GM04504 (cell line): ENCODE results near the gene PKNOX2.

ENCODE experiments used
- DNase-seq: peaks from one replicate; pipeline ENCODE4 v3.0.0-alpha.2; 2012; ENCODE audit warnings: low read depth

Gene PKNOX2

DNA sequence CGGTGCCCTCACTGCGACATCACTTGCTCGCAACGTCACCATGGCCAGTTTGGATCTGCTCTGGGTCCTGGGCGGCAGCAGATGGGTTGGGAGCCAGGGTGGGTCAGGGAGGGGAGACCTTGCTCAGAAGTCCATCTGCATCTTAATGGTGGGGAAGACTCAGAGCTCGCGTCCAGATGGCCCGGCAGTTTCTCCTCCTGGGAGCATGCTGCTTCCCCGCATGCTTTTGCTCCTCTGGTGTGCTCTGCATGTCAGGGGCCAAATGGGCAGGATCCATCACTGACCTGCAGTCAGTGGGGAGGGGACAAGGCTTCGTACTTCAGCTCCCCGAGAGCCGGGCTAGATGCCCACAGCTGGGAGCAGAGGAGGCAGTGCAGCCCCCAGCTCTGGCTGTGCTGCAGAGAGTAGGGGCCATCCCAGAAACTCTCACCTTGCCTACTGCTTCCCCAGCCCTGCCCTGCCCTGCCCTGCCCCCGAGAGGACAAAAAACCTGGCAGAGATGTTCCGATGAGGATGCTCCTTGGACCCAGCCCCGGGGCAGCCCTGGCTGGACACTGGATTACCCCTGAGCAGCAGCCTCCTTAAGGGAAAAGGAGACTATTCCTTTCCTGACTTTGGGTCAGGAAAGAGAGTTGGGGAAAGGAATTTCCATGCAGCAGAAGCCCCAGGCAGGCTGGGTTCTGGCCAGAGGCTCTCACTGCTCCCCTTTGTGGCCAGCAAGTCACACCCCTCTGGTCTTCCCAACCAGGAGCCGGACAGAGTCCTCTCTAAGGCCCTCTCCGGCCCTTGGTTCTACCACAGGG, 149.9 kb downstream of the PKNOX2 start:
- DNase-seq, result no peak

DNA sequence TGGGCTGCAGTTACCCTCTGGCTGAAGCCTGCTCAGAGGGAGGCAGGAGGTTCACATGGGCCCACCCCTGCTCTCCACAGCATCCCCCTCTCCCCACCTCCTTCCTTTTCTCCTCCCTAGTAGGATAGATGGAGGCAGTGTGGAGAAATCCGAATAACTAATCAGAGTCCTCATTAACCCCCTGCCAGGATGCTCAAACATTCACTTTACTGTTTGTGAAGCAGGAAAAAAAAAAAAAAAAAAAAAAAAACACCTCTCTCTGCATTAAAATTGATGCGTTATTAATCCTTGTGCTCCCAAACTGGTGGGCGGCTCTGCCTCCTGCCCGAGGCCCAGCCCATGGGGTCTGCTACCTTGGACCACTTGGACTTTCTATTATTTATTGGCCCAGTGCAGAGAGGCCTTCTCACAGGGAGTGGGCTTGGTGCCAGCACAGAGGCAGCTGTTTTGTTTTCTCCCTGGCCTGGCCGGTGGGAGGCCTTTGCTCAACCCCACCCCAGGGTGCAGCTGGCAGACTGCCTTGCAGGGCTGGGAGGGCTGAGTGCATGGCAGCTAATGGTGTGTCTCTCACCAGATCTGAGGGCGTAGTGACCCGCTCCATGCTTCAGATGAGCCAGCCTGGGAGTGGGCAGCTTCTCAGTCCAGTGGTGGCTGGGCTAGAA, 150.7 kb downstream of the PKNOX2 start:
- no peak for DNase-seq

DNA sequence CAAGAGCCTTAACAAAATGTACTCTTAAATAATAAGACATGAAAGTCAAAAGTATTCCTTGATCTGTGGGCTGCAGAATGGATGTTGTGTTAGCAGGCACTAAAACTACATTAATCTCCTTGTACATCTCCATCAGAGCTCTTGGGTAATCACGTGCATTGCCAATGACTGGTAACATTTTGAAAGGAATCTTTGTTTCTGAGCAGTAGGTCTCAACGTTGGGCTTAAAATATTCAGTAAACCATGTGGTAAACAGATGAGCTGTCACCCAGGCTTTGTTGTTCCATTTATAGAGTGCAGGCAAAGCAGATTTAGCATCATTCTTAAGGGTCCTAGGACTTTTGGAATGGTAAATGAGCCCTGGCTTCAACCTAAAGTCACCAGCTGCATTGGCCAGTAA, 152.9 kb downstream of the PKNOX2 start:
- no peak for DNase-seq

DNA sequence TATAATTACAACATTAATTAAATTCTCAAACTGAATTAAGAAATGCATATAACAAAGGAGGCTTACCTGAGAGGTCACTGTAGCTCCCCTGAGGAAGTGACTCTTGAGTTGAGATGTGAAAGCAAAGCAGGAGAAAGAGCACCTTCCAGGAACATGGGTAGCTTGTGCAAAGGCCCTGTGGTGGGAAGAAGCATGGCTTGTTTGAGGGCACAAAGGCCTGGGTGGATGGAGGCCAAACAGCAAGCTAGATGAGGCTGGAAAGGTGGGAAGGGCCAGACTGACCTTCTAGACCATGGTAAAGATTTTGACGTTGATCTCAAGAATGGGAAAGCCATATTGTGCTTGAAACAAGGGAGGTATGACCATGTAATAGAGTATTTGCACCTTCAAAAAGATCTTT, 155.1 kb downstream of the PKNOX2 start:
- DNase-seq, result no peak

DNA sequence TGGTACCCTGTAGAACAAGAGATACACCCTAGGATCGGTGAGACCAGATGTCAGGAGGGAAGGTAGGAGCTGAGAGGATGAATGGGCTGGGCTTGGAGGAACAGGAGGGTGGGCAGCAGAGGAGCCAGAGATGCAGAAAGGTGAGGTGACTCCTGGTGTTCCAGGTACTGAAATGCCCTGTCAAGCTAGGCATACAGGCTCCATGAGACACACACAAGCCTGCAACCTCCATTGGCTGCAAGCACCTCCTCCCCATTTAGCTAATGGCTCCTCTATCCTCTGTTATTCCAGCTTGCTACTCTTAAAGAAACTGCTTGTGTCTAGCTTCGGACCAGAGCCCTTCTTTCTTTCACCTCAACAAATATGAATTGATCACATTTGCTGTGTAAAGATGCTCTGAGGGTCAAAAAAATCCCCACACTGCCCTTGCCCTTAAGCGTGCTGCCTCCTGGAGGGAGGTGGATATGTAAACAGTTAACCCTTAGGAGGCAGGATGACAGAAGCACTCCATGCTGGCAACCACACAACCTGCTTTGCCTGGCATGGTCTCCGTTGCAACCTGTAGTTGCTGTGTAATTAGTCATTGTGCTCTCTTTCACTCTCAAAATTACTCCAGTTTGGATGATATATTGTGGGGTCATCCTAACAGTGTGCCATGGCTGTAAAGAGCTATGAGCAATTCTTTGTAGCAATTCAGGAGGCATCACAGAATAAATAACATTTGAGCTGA, 156.0 kb downstream of the PKNOX2 start:
- no peak for DNase-seq

DNA sequence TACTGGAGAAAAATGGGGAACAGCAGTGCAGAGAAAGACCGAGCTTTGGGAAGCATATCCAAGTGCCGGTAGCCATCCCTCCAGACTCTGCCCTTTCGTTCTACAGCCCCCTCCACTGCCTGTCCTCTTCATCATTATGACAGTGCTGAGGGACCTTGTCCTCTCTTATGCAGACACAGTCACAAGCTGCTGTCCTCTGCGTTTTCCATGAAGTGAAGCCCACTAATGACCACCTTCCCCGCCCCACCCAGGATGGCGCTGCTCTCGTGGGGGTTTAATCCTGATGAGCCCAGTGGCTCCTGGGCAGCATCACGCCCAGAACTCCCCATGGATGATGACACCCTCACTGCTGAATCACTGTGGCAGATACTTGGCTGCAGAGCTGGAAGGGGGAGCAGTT, 157.7 kb downstream of the PKNOX2 start:
- no peak for DNase-seq

DNA sequence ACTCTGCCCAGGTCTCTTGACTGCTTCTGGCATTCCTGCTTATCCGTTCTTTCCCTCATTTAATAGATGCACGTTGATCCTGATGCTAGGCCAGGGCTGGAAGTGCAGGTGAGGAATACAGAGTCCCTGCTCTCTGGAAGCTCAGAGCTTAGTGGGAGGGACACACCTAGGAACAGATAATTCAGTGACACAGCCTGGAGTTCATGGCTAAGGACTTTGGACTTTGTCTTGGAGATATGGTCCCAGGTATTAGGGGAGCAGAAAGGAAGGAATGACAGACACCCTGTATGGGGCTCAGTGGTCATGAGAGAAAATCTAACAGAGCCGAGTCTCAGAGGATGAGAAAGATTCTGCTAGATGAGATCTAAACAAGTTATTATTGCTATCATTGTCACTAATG, 160.6 kb downstream of the PKNOX2 start:
- no peak for DNase-seq

DNA sequence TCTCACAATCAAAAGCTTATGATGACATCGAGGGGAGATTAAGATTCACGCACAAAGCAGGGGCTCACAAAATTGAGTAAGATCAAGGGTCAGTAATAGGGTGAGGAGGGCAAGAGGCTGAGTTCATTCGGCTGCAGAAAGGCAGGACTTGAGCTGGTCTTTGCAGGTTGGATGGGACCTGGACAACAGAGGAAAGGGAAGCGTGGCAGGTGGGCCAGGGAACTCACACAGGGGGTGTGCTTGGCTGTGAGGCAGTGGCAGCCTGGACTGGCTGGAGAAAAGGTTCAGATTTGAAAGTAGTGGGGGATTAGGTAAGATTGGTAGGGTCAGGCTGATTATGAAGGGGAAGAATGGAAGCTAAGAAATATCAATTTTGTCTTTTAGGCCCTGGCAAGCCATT, 161.6 kb downstream of the PKNOX2 start:
- no peak for DNase-seq

DNA sequence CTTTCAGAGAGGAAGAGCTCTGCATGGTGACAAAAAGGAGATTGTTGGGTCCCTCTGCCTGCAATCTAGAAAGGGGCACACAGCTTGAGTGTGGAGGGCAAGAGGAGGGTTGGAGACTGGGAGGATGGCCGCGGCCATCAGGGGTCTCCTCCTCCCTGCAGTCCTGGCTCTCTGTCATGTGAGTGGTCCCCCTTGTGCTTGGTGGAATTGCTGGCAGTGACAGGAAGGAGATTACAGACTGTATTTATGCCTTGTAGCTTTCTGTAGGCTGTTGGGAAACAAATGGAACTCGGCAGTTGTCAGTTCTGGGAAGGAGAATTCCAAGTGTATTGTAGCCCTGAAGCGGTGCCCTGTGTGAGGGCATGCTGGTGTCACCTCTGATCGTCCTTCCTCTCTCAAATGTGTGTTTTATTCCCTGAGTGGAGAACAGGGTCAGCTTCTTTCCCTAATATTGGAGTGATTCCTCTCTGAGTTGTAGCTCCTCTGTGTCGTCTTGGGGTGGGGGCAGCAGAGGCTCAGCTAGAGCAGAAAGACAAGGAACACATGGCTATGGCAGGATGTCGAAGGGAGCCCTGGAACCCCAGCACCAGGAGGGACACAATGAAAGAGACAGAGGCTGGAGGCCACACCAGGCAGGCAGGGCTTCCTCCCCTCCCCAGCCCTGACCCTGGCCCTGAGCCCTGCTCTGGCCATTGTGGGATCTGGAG, 163.1 kb downstream of the PKNOX2 start:
- no peak for DNase-seq

DNA sequence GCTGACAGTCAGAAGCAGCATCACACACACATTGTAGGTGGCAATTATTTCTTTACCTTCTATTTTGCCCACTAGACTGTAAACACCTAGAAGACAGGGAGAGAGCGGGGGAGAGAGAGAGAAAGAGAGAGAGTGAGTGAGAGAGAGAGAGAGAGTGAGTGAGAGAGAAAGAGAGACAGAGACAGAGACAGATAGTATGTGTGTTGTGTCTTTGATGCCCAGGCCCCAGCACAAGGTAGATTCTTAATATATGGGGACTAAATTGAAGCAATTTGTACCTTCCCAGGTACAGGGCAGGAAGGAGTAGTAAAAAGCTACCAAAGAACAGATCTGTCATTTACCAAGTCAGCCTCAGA, 163.7 kb downstream of the PKNOX2 start:
- DNase-seq, result no peak

DNA sequence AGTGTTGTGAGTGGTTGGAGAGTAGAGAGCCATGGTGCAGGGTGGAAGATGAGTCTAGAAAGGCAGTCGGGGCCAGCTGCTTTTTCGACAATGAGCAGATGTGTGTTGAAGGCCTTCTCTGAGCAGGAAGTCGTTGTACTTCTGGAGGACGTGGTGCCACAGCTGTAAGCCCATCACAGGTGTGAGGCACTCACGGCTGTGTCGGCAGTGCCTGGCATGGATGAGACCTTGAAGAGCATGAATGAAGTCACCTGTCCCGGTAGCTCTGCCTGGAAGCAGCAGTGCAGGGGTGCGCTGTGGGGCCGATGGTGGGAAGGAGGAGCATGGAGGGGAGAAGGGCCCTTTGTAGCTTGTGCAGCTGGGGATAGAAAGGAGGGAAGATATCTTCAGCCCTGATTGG, 165.2 kb downstream of the PKNOX2 start:
- DNase-seq, result no peak

DNA sequence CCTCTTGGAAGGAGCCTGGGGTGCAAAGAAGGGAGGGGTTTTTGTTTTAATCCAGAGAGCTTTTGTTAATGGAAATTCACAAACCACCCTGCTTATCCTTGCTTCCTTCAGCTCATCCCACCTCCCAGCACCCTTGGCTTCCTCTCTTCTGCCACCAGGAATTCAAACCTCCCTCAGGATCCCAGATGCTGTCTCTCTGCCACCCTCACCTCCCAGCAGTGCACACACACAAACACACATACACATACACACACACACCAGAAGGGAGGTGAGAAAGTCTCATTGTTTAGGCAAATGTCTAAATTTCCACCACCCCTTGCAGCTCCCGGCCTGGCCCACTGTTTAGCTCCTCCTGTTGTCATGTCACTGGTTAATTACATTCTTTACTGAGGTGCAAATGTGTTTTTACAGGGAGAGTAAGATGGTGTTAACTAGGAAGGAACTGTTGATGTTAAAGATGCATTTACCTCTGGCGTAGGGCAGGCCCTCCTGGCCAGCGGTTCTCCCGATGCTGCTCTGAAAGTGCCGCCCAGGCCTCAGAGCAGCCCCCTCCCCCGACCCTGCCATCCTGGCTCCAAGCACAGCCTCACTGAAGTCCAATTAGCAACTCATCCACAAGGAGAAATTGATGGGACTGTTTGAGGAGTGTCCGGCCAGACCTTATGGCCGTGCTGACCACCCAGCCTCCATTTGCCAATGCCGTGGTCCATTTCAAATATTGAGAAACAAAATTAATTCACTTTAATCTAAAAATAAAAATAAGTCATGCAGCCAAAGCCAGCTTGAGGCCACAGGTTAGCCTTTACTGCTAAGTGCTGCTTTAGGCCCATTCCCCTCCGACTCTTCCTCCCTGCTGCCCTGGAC, 166.1 kb downstream of the PKNOX2 start:
- no peak for DNase-seq

DNA sequence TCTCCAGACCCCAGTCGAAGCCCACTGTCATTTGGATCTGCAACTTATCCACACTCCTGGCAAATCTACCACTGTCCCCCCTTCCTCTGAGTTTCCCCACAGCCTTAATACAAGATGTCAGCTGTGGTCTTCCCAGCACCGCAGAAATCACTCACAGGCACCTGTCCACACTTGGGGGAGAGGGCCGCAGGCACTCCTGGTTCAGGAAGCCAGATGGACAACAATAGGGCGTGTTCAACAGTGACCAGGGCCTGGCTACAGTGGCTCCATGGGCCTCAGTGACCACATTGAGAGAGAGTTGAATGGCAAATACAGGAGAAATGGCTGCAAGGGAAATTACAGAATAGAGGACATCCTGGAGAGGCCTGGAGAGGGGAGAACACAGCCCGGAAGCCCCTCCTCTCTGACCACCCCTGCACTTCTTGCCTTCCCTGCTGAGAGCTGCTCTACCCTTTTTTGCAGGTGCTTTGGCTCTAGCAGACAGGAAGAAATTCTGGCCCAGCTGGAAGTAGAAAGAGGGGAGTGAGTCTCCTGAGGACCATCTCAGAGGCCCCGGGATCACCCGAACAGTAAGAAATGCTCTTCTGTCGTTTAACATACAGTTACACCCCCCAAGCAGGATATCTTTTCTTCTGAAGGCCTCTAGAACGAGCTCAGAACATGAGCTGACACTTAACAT, 166.9 kb downstream of the PKNOX2 start:
- DNase-seq, result no peak

DNA sequence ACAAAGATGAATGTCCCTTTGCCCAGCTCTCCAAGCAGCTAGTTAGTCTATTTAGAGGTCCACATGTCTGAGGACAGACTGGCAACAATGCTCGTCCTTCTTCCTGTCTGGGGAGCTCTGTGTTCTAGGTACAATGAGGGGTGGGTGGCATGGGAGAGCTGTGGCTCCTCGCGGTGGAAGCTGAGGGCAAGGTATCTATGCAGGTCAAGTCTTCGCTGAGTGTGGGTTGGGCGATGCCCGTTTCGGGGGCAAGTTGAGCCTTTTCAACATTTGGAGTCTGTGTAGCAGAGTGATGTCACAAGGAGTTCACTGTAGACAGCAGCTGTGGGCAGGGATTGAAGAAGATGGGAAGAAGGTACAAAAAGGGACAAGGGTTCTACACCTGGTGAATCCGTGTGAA, 168.3 kb downstream of the PKNOX2 start:
- DNase-seq, result no peak

DNA sequence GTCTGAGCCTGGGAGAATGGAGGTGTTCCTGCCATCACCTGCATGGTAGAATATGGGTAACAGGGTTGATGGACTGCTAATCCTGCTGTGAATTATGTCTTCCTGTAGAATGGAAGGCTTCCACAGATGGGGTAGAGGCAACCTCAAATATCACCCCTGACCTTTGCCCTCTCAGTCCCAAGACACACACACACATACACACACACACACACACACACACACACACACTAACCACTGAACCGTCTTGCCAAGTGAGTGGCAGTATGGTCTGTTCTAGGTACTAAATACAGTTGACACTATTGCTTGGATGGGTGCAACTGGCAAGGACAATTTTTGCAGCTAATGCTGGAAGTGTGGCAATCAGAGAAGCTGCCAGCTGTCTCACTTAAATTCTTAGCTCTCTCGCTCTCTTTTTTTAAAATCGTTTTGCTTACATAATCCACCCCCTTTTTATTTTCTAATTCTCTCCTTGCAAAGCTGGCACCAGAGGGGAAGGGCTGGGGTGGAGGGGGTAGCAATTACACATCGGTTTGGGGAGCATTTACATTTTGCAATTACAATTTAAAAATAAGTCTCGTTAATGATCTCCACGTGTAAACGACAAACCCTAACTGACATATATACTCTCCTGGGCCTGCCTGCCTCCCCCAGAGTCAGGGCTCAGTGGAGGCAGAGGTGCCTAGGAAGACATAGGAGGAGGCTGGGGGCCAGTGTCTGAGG, 169.0 kb downstream of the PKNOX2 start:
- DNase-seq, result no peak

DNA sequence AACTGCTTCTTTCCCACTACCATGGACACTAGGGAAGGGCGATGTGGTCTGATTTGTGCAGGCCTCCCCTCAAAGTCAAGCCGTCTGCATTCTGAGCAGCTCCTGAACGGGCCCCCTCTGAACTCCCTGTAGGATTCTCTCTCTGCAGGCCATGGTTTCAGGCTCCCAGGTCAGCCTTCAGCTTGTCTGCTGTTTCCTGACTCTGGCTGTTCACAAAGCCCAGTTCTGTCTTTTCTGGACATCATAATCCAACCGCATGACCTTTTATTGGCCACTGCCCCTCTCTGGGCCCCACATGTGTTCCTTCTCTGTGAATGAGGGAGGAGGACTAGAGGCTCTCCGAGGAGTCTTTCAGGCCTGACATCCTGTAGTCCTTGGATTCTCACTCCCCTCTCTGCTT, 170.6 kb downstream of the PKNOX2 start:
- DNase-seq, result no peak

DNA sequence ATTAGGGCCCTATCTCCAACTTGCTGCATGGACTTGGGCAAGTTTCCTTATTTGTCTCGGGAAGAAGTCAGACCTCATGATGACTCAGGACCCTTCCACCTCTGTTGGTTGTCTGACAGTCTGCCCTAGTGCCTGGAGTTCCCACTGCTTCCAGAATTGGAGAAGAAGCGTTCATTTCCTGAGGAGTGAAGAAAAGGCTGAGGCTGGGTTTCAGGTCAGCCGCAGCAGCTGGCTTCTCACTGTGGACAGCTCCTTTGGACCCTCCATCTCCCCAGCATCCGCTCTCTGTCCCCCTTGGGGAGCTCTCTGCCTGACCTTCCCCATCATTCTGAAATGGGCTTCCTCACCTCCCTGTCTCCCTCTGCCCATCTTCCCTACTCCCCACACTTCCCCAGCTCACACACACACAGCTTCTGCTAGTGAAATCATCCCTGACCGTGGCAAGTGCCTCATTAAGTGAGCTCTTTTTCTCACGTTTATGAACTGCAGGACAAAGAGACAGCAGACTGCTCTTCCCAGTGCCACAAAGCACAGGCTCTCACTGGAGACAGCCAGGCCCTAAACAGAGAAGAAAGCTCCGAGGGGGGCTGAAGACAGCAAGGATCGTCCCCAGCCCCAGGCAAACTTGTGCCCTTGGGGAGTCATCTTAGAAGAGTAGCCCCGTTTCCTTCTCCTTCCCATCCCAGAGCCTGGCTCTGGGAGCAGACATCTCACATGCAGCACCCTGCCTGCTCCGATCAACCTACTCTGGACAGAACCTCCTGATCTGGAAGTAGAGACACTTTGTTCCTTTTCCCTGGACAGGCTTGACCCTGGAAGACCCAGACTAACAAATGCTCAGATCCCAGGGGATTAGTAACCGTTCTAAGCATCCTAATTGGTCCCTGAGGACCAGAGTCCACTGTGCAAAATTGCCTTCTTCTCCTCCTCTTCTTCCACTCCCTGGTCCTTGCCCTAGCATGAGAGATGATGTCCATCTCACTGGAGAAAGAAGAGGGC, 173.6 kb downstream of the PKNOX2 start:
- no peak for DNase-seq

DNA sequence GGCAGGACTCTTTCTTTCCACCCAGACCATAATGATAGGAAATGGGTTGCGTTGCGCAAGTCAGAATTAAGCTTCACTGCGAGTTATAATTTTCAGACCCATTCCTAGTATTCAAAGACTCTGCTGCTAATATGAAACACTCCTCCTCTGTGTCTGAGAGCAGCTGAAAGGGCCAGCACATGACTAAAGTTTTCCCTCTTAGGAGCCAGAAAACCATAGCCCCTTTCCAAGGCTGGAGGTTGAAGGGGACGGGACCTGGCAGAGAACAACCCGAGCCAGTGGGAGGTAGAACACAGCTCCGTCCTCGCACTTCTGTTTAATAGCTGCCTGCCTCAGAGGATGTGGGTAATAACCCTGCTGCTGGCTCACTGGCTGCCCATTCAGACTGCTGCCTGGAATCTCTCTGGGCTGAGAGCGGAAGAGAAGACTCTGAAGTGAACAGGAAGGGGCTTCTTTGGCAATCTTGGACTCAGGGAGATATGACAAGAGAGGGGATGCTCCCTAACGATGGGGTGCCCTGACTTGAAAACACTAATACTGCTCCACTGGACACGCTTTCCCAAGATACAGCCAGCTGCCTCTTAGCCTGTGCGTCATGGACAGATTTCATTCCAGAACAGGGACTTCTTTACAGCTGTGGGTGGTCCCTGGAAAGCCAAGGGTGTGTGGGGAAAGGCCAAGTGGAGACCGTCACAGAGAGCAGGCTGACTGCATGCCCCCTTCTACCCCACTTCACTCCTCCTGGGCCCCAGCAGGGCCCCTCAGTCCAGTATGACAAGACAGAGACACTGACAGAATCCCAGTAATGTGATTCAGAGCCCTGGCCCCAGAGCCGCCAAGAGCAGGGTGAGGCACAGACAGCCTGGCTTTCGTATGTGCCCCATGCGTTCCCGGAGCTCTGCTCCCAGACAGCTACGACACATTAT, 174.6 kb downstream of the PKNOX2 start:
- DNase-seq, result no peak
